ENCODE results near the gene COMMD1.
"Not testable (repeated sequence)": the region's sequence is repeated elsewhere in the genome, so short reads cannot be mapped to it uniquely, and the experiment has no call there.

The COMMD1 gene

GRCh38 chr2:62116983-62117382 is 211.5 kb downstream of the COMMD1 start:
- H3K9ac ChIP-seq, result no peak overlapping the region
- peaks cover 67% of the 10 kb centered on the region for H3K4me1 ChIP-seq
- no peak overlapping the region for H3K4me3 ChIP-seq
- no peaks in the 10 kb centered on the region for H4K20me1 ChIP-seq
- no peak overlapping the region for H3K27ac ChIP-seq
- H3K4me2 ChIP-seq, result no peak overlapping the region
- H3K36me3 ChIP-seq, result no peaks in the 10 kb centered on the region
- H3K9me3 ChIP-seq, result no peaks in the 10 kb centered on the region
- no peaks in the 10 kb centered on the region for H3K27me3 ChIP-seq
- TF ChIP-seq Cebpa-rat (IDR thresholded peaks at IDR 0.05), result no peak

GRCh38 chr2:62118160-62118559 is 212.7 kb downstream of the COMMD1 start:
- Histone ChIP-seq H3K9me3 (peaks cover 5% of the 10 kb centered on the region; the same call in 1 of the 2 replicates), H3K4me3 (no peak overlapping the region), H4K20me1 (no peaks in the 10 kb centered on the region), H3K36me3 (no peaks in the 10 kb centered on the region), H3K9ac (peak overlapping the region; percentile 2; the same call in 1 of the 2 replicates), H3K4me1 (peaks cover 67% of the 10 kb centered on the region), H3K27me3 (no peaks in the 10 kb centered on the region), H3K27ac (peak overlapping the region; percentile 58), H3K4me2 (peak overlapping the region; percentile 71)
- TF ChIP-seq Cebpa-rat (IDR thresholded peaks at IDR 0.05), result no peak

GRCh38 chr2:62119311-62119974 is 214.0 kb downstream of the COMMD1 start:
- TF ChIP-seq Cebpa-rat (IDR thresholded peaks at IDR 0.05), result no peak
- H3K27ac ChIP-seq, result peak overlapping the region; percentile 58; the same call in 1 of the 2 replicates
- no peak overlapping the region for H3K4me3 ChIP-seq
- no peaks in the 10 kb centered on the region for H3K27me3 ChIP-seq
- H3K4me1 ChIP-seq, result peaks cover 75% of the 10 kb centered on the region
- no peak overlapping the region for H3K9ac ChIP-seq
- no peaks in the 10 kb centered on the region for H4K20me1 ChIP-seq
- no peaks in the 10 kb centered on the region for H3K36me3 ChIP-seq
- peaks cover 7% of the 10 kb centered on the region; the same call in 1 of the 2 replicates for H3K9me3 ChIP-seq
- H3K4me2 ChIP-seq, result peak overlapping the region; percentile 71

DNA sequence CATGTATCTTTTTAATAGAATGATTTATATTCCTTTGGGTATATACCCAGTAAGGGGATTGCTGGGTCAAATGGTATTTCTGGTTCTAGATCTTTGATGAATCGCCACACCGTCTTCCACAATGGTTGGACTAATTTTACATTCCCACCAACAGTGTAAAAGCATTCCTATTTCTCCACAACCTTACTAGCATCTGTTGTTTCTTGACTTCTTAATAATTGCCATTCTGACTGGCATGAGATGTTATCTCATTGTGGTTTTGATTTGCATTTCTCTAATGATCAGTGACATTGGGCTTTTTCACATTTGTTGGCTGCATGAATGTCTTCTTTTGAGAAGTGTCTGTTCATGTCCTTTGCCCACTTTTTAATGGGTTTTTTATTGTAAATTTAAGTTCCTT is 220.8 kb downstream of the COMMD1 start:
- not testable (repeated sequence) for H3K27ac ChIP-seq, H3K4me3 ChIP-seq, H3K27me3 ChIP-seq, H3K9ac ChIP-seq, H3K4me2 ChIP-seq, H4K20me1 ChIP-seq
- peaks cover 26% of the 10 kb centered on the region for H3K9me3 ChIP-seq
- H3K4me1 ChIP-seq, result peaks cover 72% of the 10 kb centered on the region
- H3K36me3 ChIP-seq, result peaks cover 14% of the 10 kb centered on the region; the same call in 1 of the 2 replicates

GRCh38 chr2:62133320-62133823 is 227.9 kb downstream of the COMMD1 start:
- Histone ChIP-seq H3K4me2 (peak overlapping the region; percentile 78; the same call in 1 of the 2 replicates), H4K20me1 (no peaks in the 10 kb centered on the region)

GRCh38 chr2:62136956-62137830 is 231.7 kb downstream of the COMMD1 start:
- peak overlapping the region; percentile 36; the same call in 1 of the 2 replicates for H3K9ac ChIP-seq

More at GRCh38 chr2:62133320-62133823, 227.9 kb downstream of the COMMD1 start:
- TF ChIP-seq Cebpa-rat (IDR thresholded peaks at IDR 0.05), result no peak
- peaks cover 12% of the 10 kb centered on the region; the same call in 1 of the 2 replicates for H3K36me3 ChIP-seq
- no peaks in the 10 kb centered on the region for H3K27me3 ChIP-seq
- no peak overlapping the region for H3K4me3 ChIP-seq
- H3K9me3 ChIP-seq, result peaks cover 20% of the 10 kb centered on the region; the same call in 1 of the 2 replicates
- H3K27ac ChIP-seq, result peak overlapping the region; percentile 86
- H3K4me1 ChIP-seq, result peaks cover 82% of the 10 kb centered on the region
- H3K9ac ChIP-seq, result no peak overlapping the region

DNA sequence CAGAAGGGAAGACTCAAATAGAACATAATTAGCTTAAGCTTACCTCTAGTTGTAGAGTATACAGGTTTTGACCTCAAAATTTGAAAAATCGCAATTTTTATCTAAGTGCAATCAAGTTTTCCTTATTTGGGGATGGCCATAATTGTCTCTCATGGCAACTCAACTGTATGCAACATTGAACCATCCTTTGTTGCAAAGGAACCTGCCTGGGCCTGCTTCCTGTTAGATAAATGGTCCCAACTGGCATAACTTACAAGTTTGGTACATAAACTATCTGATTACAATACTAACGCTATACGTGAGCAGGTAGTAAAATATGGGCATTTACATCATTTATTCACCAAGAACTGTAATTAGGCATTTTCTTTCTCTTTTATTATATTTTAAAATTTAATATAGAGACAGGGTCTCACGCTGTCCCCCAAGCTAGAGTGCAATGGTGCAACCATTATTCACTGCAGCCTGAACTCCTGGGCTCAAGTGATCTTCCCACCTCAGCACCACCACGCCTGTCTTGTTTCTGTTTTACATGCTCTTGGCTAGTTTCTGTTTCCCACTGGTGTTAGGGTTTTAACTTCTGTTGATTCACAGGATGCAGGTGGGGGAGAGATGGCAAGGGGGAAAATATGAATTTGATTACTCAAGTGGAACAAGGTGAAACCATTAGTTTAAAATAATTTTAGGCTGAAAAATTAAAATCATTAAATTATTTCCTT is 235.1 kb downstream of the COMMD1 start:
- Histone ChIP-seq H3K27me3 (no peaks in the 10 kb centered on the region), H3K4me1 (peaks cover 100% of the 10 kb centered on the region), H4K20me1 (no peaks in the 10 kb centered on the region), H3K9ac (peak overlapping the region; percentile 76), H3K9me3 (peaks cover 4% of the 10 kb centered on the region; the same call in 1 of the 2 replicates), H3K4me3 (peak overlapping the region; percentile 12; the same call in 1 of the 2 replicates), H3K36me3 (peaks cover 6% of the 10 kb centered on the region; the same call in 1 of the 2 replicates), H3K4me2 (peak overlapping the region; percentile 74), H3K27ac (peak overlapping the region; percentile 95)
- no peak for TF ChIP-seq Cebpa-rat (IDR thresholded peaks at IDR 0.05)

More at GRCh38 chr2:62136956-62137830, 231.7 kb downstream of the COMMD1 start:
- Histone ChIP-seq H3K36me3 (peaks cover 12% of the 10 kb centered on the region; the same call in 1 of the 2 replicates), H3K27me3 (no peaks in the 10 kb centered on the region), H3K4me3 (no peak overlapping the region), H4K20me1 (no peaks in the 10 kb centered on the region), H3K9me3 (peaks cover 19% of the 10 kb centered on the region; the same call in 1 of the 2 replicates), H3K27ac (peak overlapping the region; percentile 95), H3K4me2 (peak overlapping the region; percentile 56), H3K4me1 (peaks cover 82% of the 10 kb centered on the region)
- no peak for TF ChIP-seq Cebpa-rat (IDR thresholded peaks at IDR 0.05)

DNA sequence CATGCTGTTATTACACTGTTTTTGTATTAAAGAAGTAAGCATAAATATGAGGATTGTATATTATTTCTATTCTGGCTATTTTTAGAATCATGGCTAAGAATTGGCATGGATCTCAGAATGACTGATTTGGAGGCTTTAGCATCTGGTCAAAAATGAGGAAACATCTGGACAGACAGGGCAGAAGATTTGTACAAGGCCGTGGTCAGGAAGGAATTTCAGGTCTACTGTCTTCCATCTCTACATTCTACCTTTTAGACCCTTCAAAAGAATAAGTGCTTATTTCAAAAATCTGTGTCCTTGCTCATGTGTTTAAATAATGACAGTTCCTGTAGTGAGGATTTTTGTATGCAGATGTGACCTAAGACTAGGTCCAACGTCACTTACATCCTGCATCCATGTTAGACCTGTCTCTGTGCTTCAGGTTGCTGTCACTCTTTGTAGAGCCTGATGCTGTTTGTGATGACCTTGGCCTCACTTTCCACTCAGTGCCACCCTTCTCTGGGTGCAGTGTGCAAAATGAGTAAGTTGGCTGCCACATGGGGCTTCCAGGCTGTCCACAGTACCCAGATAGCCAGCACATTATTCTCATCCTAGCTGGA is 235.8 kb downstream of the COMMD1 start:
- H3K9me3 ChIP-seq, result peaks cover 4% of the 10 kb centered on the region; the same call in 1 of the 2 replicates
- peaks cover 100% of the 10 kb centered on the region for H3K4me1 ChIP-seq
- peak overlapping the region; percentile 76 for H3K9ac ChIP-seq
- H3K4me2 ChIP-seq, result peak overlapping the region; percentile 74
- H3K4me3 ChIP-seq, result peak overlapping the region; percentile 12; the same call in 1 of the 2 replicates
- peak overlapping the region; percentile 95 for H3K27ac ChIP-seq
- no peaks in the 10 kb centered on the region; the same call in 1 of the 2 replicates for H3K36me3 ChIP-seq
- no peaks in the 10 kb centered on the region for H3K27me3 ChIP-seq
- H4K20me1 ChIP-seq, result no peaks in the 10 kb centered on the region
- no peak for TF ChIP-seq Cebpa-rat (IDR thresholded peaks at IDR 0.05)
